HEK293 (cell line): Measurements from ENCODE around the gene GFOD1.

Experiments used
- BCL11A ChIP-seq: fragments of 450-650 bp; formaldehyde crosslinking; IDR thresholded peaks from 2 replicates; pipeline ENCODE4 v1.5.1; 2016; ENCODE audit warnings: low read depth, missing biosample characterization, missing genetic modification characterization
- EGR2 ChIP-seq: fragments of 450-650 bp; formaldehyde crosslinking; IDR thresholded peaks from 2 replicates; pipeline ENCODE4 v1.5.1; 2016; ENCODE audit warnings: low read depth, missing biosample characterization, missing genetic modification characterization
- GLI4 ChIP-seq: fragments of 450-650 bp; formaldehyde crosslinking; IDR thresholded peaks from 2 replicates; pipeline ENCODE4 v1.5.1; 2016; ENCODE audit warnings: missing biosample characterization, missing genetic modification characterization
- HOXD13 ChIP-seq: sonication (generic); formaldehyde crosslinking; IDR thresholded peaks from 2 replicates; pipeline ENCODE4 v1.8.0; 2022; ENCODE audit warnings: missing genetic modification reagents, borderline replicate concordance
- KLF16 ChIP-seq: fragments of 450-650 bp; formaldehyde crosslinking; IDR thresholded peaks from 2 replicates; pipeline ENCODE4 v1.5.1; 2017; ENCODE audit warnings: missing biosample characterization, missing genetic modification characterization
- KLF7 ChIP-seq: fragments of 450-650 bp; formaldehyde crosslinking; IDR thresholded peaks from 2 replicates; pipeline ENCODE4 v1.5.1; 2016; ENCODE audit warnings: missing biosample characterization, missing genetic modification characterization, borderline replicate concordance
- KLF9 ChIP-seq: fragments of 450-650 bp; formaldehyde crosslinking; IDR thresholded peaks from 2 replicates; pipeline ENCODE4 v1.5.1; 2016; ENCODE audit warnings: missing biosample characterization, missing genetic modification characterization, low read depth
- MYNN ChIP-seq: fragments of 450-650 bp; formaldehyde crosslinking; IDR thresholded peaks from 2 replicates; pipeline ENCODE4 v1.5.1; 2016; ENCODE audit warnings: missing biosample characterization, missing genetic modification characterization, borderline replicate concordance
- OSR2 ChIP-seq: fragments of 450-650 bp; formaldehyde crosslinking; IDR thresholded peaks from 2 replicates; pipeline ENCODE4 v1.5.1; 2016; ENCODE audit warnings: missing biosample characterization, missing genetic modification characterization
- SCRT2 ChIP-seq: fragments of 450-650 bp; formaldehyde crosslinking; IDR thresholded peaks from 2 replicates; pipeline ENCODE4 v1.5.1; 2016; ENCODE audit warnings: missing biosample characterization, missing genetic modification characterization
- SP2 ChIP-seq: fragments of 450-650 bp; formaldehyde crosslinking; IDR thresholded peaks from 2 replicates; pipeline ENCODE4 v1.5.1; 2016; ENCODE audit warnings: missing biosample characterization, missing genetic modification characterization
- ZBTB8A ChIP-seq: fragments of 450-650 bp; formaldehyde crosslinking; IDR thresholded peaks from 2 replicates; pipeline ENCODE4 v1.5.1; 2016; ENCODE audit warnings: missing biosample characterization, missing genetic modification characterization
- ZEB2 ChIP-seq: fragments of 450-650 bp; formaldehyde crosslinking; IDR thresholded peaks from 2 replicates; pipeline ENCODE4 v1.5.1; 2016; ENCODE audit warnings: missing biosample characterization, missing genetic modification characterization
- ZNF10 ChIP-seq: fragments of 450-650 bp; formaldehyde crosslinking; IDR thresholded peaks from 2 replicates; pipeline ENCODE4 v1.5.1; 2017; ENCODE audit warnings: missing biosample characterization, missing genetic modification characterization
- ZNF112 ChIP-seq: fragments of 450-650 bp; formaldehyde crosslinking; IDR thresholded peaks from 2 replicates; pipeline ENCODE4 v1.5.0; 2017; ENCODE audit warnings: missing biosample characterization, missing genetic modification characterization
- ZNF121 ChIP-seq: fragments of 450-650 bp; formaldehyde crosslinking; IDR thresholded peaks from 2 replicates; pipeline ENCODE4 v1.5.1; 2016; ENCODE audit warnings: missing biosample characterization, missing genetic modification characterization
- ZNF157 ChIP-seq: fragments of 450-650 bp; formaldehyde crosslinking; IDR thresholded peaks from 2 replicates; pipeline ENCODE4 v1.5.1; 2016; ENCODE audit warnings: missing biosample characterization, missing genetic modification characterization
- ZNF2 ChIP-seq: fragments of 450-650 bp; formaldehyde crosslinking; IDR thresholded peaks from 2 replicates; pipeline ENCODE4 v1.5.1; 2016; ENCODE audit warnings: missing biosample characterization, missing genetic modification characterization
- ZNF202 ChIP-seq: fragments of 450-650 bp; formaldehyde crosslinking; IDR thresholded peaks from 2 replicates; pipeline ENCODE4 v1.5.1; 2016; ENCODE audit warnings: missing biosample characterization, missing genetic modification characterization, borderline replicate concordance
- ZNF214 ChIP-seq: fragments of 450-650 bp; formaldehyde crosslinking; IDR thresholded peaks from 2 replicates; pipeline ENCODE4 v1.5.1; 2017; ENCODE audit warnings: missing biosample characterization, mild to moderate bottlenecking, missing genetic modification characterization, borderline replicate concordance
- ZNF221 ChIP-seq: fragments of 450-650 bp; formaldehyde crosslinking; IDR thresholded peaks from 2 replicates; pipeline ENCODE4 v1.5.1; 2017; ENCODE audit warnings: missing biosample characterization, missing genetic modification characterization, borderline replicate concordance
- ZNF223 ChIP-seq: fragments of 450-650 bp; formaldehyde crosslinking; IDR thresholded peaks from 2 replicates; pipeline ENCODE4 v1.5.1; 2016; ENCODE audit warnings: missing biosample characterization, missing genetic modification characterization
- ZNF239 ChIP-seq: fragments of 450-650 bp; formaldehyde crosslinking; IDR thresholded peaks from 2 replicates; pipeline ENCODE4 v1.5.1; 2016; ENCODE audit warnings: missing biosample characterization, missing genetic modification characterization
- ZNF24 ChIP-seq: fragments of 450-650 bp; formaldehyde crosslinking; IDR thresholded peaks from 2 replicates; pipeline ENCODE4 v1.5.1; 2016; ENCODE audit warnings: missing biosample characterization, missing genetic modification characterization
- ZNF26 ChIP-seq: fragments of 450-650 bp; formaldehyde crosslinking; IDR thresholded peaks from 2 replicates; pipeline ENCODE4 v1.5.1; 2016; ENCODE audit warnings: missing biosample characterization, missing genetic modification characterization
- ZNF335 ChIP-seq: fragments of 450-650 bp; formaldehyde crosslinking; conservative IDR thresholded peaks from 2 replicates; pipeline ENCODE4 v1.5.1; 2016; ENCODE audit warnings: missing biosample characterization, missing genetic modification characterization
- ZNF341 ChIP-seq: fragments of 450-650 bp; formaldehyde crosslinking; IDR thresholded peaks from 2 replicates; pipeline ENCODE4; 2016; ENCODE audit warnings: low read depth, missing biosample characterization, missing genetic modification characterization
- ZNF350 ChIP-seq: fragments of 450-650 bp; formaldehyde crosslinking; IDR thresholded peaks from 2 replicates; pipeline ENCODE4 v1.5.0; 2017; ENCODE audit warnings: missing biosample characterization, mild to moderate bottlenecking, missing genetic modification characterization
- ZNF37A ChIP-seq: fragments of 450-650 bp; IDR thresholded peaks from 2 replicates; pipeline ENCODE4 v1.5.1; 2018; ENCODE audit warnings: missing biosample characterization, missing genetic modification characterization
- ZNF416 ChIP-seq: fragments of 450-650 bp; formaldehyde crosslinking; IDR thresholded peaks from 2 replicates; pipeline ENCODE4 v1.5.1; 2016; ENCODE audit warnings: missing biosample characterization, missing genetic modification characterization
- ZNF423 ChIP-seq: fragments of 450-650 bp; formaldehyde crosslinking; IDR thresholded peaks from 2 replicates; pipeline ENCODE4 v1.5.1; 2016; ENCODE audit warnings: missing biosample characterization, missing genetic modification characterization
- ZNF433 ChIP-seq: fragments of 450-650 bp; formaldehyde crosslinking; IDR thresholded peaks from 2 replicates; pipeline ENCODE4 v1.5.1; 2016; ENCODE audit warnings: missing biosample characterization, missing genetic modification characterization, low read depth
- ZNF521 ChIP-seq: fragments of 450-650 bp; formaldehyde crosslinking; IDR thresholded peaks from 2 replicates; pipeline ENCODE4 v1.5.1; 2017; ENCODE audit warnings: missing biosample characterization, mild to moderate bottlenecking, missing genetic modification characterization
- ZNF610 ChIP-seq: fragments of 450-650 bp; formaldehyde crosslinking; IDR thresholded peaks from 2 replicates; pipeline ENCODE4 v1.5.1; 2016; ENCODE audit warnings: missing biosample characterization, missing genetic modification characterization, borderline replicate concordance
- ZNF623 ChIP-seq: fragments of 450-650 bp; formaldehyde crosslinking; IDR thresholded peaks from 2 replicates; pipeline ENCODE4 v1.5.1; 2016; ENCODE audit warnings: missing biosample characterization, missing genetic modification characterization
- ZNF747 ChIP-seq: fragments of 450-650 bp; formaldehyde crosslinking; IDR thresholded peaks from 2 replicates; pipeline ENCODE4 v1.5.1; 2016; ENCODE audit warnings: missing biosample characterization, missing genetic modification characterization
- ZXDB ChIP-seq: fragments of 450-650 bp; formaldehyde crosslinking; IDR thresholded peaks from 2 replicates; pipeline ENCODE4 v1.5.1; 2016; ENCODE audit warnings: missing biosample characterization, missing genetic modification characterization
- TF ChIP-seq, protein P1 (sequence below): fragments of 450-650 bp; formaldehyde crosslinking; IDR thresholded peaks from 2 replicates; pipeline ENCODE4 v1.5.1; 2016; ENCODE audit warnings: missing biosample characterization, missing genetic modification characterization

The GFOD1 gene

GRCh38 chr6:13488015-13488895 lies 855 bp upstream of the GFOD1 start (continued):
- peak; percentile 29 for TF ChIP-seq ZNF2 (tag by site-specific recombination)
- TF ChIP-seq KLF7 (tag by site-specific recombination), result 0 out of 2 replicates have a peak, but pooled peaks have one; percentile 20
- TF ChIP-seq OSR2 (tag by site-specific recombination), result no peak
- no peak for TF ChIP-seq ZNF223 (tag by site-specific recombination)
- TF ChIP-seq ZNF121 (tag by site-specific recombination), result peak; percentile 34; the same call in 1 of the 2 replicates
- no peak for TF ChIP-seq ZNF623 (tag by site-specific recombination)
- TF ChIP-seq ZNF416 (tag by site-specific recombination), result no peak
- peak; percentile 42; the same call in 1 of the 2 replicates for TF ChIP-seq ZNF423 (tag by site-specific recombination)
- TF ChIP-seq KLF16, result no peak
- TF ChIP-seq ZNF610 (tag by site-specific recombination), result no peak
- no peak for TF ChIP-seq ZNF26 (tag by site-specific recombination)
- TF ChIP-seq ZNF214 (tag by site-specific recombination), result no peak
- TF ChIP-seq ZNF350, result no peak
- TF ChIP-seq ZXDB (tag by site-specific recombination), result no peak; the same call in 1 of the 2 replicates
- TF ChIP-seq BCL11A (tag by site-specific recombination), result no peak
- no peak for TF ChIP-seq ZNF157
- TF ChIP-seq ZNF37A, result no peak
- TF ChIP-seq ZNF341, result no peak
- peak; percentile 70; the same call in 1 of the 2 replicates for TF ChIP-seq EGR2 (tag by site-specific recombination)
- TF ChIP-seq ZNF10 (tag by site-specific recombination), result no peak
- no peak for TF ChIP-seq ZNF433 (tag by site-specific recombination)
- TF ChIP-seq ZNF521 (tag by site-specific recombination), result no peak
- TF ChIP-seq MYNN (tag by site-specific recombination), result no peak
- 0 out of 2 replicates have a peak, but pooled peaks have one; percentile 31 for TF ChIP-seq GLI4 (tag by site-specific recombination)
- TF ChIP-seq ZBTB8A (tag by site-specific recombination), result peak; percentile 29; the same call in 1 of the 2 replicates
- TF ChIP-seq ZNF747 (tag by site-specific recombination), result no peak
- peak; percentile 88 for TF ChIP-seq SCRT2 (tag by site-specific recombination)
- peak; percentile 19 for TF ChIP-seq SP2 (tag by site-specific recombination)
- peak; percentile 61; the same call in 1 of the 2 replicates for TF ChIP-seq ZNF24
- TF ChIP-seq ZNF335 (tag by site-specific recombination), result peak; percentile 88
- TF ChIP-seq ZNF239, result no peak
- TF ChIP-seq, protein P1, sequence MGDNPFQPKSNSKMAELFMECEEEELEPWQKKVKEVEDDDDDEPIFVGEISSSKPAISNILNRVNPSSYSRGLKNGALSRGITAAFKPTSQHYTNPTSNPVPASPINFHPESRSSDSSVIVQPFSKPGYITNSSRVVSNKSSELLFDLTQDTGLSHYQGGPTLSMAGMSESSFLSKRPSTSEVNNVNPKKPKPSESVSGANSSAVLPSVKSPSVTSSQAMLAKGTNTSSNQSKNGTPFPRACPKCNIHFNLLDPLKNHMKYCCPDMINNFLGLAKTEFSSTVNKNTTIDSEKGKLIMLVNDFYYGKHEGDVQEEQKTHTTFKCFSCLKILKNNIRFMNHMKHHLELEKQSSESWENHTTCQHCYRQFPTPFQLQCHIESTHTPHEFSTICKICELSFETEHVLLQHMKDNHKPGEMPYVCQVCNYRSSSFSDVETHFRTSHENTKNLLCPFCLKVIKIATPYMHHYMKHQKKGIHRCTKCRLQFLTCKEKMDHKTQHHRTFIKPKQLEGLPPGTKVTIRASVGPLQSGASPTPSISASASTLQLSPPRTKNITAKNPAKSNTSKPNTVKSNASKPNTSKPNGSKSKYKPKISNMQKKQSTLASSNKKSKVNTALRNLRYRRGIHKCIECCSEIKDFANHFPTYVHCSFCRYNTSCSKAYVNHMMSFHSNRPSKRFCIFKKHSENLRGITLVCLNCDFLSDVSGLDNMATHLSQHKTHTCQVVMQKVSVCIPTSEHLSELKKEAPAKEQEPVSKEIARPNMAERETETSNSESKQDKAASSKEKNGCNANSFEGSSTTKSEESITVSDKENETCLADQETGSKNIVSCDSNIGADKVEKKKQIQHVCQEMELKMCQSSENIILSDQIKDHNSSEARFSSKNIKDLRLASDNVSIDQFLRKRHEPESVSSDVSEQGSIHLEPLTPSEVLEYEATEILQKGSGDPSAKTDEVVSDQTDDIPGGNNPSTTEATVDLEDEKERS (tag by site-specific recombination), result no peak
- TF ChIP-seq ZNF202 (tag by site-specific recombination), result no peak
- TF ChIP-seq ZNF112, result no peak
- no peak for TF ChIP-seq HOXD13 (CRISPR knock-in tag)
- 0 out of 2 replicates have a peak, but pooled peaks have one; percentile 47 for TF ChIP-seq ZEB2
- peak; percentile 44; the same call in 1 of the 2 replicates for TF ChIP-seq KLF9 (tag by site-specific recombination)
- TF ChIP-seq ZNF221, result no peak
